Fibroblast of upper back skin (primary cell): ENCODE measurements around the gene ATOSB.
"Not testable (repeated sequence)": the region's sequence is repeated elsewhere in the genome, so short reads cannot be mapped to it uniquely, and the experiment has no call there.

ENCODE experiments used
- DNase-seq: peaks from one replicate; pipeline ENCODE4 v3.0.0-alpha.2; 2013

ATOSB gene, protein sequence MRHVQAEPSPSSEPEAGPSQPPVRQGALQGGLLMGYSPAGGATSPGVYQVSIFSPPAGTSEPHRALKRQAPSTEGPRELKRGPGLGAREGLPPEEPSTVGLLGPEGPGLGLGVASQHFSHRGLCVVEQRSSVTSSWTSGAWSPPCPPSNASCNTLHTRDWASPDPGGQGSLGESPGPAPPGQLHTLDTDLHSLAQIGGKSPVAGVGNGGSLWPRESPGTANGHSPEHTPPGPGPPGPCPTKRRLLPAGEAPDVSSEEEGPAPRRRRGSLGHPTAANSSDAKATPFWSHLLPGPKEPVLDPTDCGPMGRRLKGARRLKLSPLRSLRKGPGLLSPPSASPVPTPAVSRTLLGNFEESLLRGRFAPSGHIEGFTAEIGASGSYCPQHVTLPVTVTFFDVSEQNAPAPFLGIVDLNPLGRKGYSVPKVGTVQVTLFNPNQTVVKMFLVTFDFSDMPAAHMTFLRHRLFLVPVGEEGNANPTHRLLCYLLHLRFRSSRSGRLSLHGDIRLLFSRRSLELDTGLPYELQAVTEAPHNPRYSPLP

DNA sequence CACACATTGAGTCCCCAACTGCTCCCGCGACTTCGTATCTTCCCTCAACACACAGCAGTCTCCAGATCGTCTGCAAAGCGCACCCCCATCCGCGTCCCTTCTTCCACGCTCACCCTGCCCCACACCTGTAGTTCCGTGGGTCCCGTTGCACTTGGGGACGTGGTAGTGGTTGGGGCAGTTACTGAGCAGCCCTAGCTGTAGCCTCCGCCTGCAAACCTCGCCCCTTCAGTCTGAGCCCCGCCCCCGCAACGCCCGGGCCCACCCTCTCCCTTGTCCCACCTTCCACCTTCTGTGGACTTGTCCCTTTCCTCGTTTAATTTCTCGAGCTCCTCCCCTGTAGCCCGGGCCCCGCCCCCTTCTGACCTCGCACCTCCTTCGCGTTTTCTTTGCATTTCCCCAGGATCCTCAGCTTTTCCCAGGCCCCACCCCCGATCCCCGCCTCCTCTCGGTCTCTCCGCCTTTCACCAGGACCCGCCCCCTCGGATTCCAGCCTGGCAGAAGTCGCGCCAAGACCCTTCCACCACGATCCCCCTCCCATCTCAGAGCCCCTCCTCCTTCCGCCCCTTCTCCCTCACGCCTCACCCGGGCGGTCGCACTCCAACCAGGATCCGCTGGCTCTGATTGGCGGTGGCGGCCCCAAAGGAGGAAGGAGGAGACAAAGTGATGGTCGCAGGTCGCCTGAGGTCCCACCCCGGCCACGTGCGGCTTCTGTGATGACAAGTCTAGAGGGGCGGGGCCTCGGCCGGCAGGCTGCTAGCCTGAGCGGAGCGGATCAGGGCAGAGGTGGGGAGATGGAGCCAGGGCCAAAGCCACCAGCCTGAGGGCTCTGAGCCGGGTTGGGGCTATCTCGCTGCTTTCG is at the start of gene ATOSB:
Gene ATOSB (minus strand): TSS at position 183 of the 859 bp plus-strand sequence. CDS start 7,588 bp downstream, outside the sequence.
- peak; percentile 97 for DNase-seq

DNA sequence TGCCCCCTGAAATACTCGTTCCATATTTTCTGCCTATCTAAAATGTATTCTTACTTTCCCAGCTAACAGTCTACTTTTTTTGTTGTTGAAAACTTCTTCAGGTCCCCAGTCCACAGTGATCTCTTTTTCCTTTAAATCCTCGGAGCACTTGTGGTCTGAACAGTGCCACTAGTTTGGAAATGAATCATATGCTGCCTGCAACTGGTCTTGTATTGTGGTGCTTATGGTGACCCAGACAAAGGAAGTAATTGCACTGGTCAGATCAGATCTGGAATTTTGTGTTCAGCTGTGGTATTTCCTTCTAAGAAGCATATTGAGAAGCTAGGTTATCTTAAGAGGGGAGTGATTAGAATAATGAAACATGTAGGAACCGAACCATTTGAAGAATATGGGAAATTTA is 49.0 kb upstream of the ATOSB start:
- peak; percentile 33 for DNase-seq

DNA sequence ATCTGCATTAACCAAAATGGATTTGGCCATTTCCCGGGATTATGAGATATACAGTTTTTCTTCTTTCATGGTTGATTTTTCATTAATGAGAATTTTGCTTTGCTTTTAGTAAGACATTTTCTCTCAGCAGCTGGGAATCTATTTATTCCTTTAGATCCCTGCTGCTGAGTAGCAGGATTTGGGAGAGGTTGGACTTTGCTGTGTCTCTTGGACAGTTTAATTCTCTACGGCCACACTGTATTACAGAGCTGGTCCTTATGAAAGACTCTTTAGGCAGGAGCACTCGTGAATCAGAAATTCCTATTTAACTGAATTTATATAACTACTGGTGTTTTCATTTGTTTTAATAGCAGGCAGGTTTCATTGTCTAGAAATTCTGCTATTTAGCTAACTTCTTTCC is 47.8 kb upstream of the ATOSB start:
- no peak for DNase-seq

DNA sequence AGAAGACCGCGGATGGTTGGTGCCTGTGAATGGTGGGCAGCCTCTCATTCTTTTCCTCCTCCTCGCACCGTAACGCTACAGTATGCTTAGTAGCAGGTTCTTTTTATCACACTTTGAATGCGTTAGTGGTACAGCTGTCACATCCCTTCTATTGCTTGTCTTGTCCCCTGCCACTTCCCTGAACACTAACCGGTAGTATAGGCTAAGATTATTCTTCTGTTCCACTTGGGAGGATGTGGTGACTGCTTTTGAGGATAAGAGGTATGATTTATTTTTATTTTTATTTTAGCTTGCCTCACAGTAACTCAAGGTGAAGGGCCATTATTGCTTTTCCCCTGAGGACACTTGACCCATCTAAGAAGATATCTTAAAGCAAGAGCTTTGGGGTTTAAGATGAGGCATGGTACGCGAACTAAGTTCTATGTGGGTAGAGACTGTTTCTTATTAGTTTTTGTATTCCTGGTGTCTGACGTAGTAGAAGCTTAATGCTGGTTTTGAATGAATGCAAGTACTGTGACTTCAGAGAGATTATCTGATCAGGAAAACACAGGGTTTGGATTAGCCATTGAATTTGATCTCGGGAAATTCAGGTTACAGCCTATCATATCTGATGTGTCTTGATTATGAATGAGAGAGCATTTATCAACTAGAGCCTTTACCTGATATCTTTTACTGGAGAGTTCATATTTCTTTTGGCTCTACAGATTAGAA is 47.1 kb upstream of the ATOSB start:
- DNase-seq, result no peak

DNA sequence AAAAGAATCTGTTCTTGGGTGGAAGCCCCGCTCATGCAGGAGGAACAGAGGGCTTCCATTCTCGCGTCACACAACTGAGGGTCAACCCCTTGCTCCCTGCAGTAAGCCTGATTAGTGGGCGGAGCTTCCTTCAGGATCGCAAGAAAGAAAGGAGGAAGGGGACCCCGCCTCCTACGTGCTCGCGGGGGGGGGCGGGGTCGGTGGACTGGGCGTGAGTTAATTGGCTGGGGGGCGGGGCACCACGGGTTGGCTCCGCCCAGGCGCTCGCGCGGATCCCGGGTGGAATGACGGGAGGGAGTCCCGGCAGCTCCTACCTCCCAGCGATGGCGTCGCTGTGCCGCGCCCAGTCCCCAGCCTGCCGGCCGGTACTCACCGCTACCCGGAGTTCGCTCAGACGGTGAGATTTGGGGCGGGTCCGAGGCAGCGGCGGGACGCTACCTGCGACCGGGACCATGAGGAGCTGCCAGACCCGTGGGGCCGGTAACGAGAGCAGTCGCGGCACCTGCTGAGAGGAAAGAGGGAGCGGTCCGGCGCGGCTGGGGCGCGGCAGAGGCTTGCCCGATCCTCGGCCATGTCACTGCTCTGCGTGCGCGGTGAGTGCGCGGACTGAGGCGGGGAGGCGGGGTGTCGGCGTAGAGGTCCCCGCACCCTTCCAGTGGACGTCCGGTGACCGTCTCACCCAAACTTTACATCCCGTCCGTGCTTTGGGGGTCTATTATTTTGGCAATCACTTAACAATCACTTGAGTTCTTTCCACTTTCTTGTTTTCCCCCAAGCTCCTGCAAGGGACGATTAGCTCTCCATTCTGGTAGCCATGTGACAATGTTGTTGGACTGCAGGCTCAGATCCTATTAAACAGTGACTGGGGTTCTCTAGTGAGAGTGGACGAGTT is 46.3 kb upstream of the ATOSB start, which contains the start of gene UNC13B:
Gene UNC13B (plus strand): TSS at position 297 of the 892 bp plus-strand sequence. CDS start 275 bp downstream, at position 572.
- peak; percentile 95 for DNase-seq

DNA sequence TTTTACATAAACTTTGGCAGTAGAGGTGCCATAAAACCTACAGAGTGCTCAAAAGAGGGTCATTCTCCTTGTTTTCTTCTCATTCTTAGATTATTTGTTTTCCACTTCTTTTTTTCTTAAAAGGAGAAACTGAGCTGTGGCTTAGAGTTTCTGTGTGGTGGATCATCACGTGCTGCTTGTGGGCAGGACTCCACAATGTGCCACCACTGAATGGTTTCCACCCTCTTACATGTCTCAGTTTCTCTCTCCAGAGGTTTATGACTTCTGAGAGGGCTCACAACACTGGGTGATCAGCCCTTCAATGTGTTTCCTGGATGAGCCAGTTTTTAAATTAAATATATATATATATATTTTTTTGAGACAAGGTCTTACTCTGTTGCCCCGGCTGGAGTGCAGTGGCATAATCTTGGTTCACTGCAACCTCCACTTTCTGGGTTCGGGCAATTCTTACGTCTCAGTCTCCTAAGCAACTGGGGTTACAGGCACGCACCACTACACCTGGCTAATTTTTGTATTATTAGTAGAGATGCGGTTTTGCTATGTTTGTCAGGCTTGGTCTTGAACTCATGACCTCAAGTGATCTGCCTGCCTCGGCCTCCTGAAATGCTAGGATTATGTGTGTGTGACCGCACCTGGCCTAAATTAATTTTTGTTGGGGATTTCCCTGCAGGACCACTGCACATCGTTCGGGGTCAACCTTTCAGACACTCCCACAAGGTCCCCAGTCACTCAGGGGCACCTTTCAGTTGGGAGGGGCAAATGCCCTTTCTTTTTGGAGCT is 43.0 kb upstream of the ATOSB start:
- DNase-seq, result no peak

DNA sequence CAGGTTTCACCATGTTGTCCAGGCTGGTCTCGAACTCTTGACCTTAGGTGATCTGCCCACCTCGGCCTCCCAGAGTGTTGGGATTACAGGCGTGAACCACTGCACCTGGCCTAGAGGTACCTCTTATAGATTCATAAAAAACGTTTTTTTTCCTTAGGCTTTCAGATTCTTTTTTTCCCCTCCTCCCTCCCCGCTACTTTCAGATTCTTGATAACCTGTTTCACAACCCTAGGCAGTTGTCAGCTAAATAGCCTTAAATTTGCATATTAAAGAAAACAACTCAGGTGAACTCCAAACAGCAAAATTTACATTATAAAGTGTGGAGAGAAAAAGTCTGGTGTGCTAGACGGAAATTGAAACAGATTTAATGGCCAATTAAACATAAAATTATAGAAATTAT is 42.2 kb upstream of the ATOSB start:
- not testable (repeated sequence) for DNase-seq

DNA sequence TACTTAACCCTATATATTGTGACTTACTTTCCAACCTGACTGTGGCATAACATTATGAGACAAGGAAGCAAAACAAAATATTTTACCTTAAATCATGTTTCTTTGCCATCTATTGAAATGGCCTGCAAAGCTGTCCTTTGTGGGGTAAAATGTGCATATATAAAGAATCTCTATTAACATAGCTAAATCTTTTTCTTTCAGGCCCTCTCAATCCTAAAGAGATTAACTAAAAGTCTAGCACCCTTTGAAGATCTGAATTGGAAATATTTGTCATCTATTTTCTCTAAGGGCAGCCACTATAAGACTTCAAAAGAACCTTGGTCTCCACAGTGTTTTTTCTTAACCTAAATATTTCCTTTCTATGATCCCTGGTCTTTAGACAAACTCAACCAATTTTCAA is 41.1 kb upstream of the ATOSB start:
- DNase-seq, result no peak

DNA sequence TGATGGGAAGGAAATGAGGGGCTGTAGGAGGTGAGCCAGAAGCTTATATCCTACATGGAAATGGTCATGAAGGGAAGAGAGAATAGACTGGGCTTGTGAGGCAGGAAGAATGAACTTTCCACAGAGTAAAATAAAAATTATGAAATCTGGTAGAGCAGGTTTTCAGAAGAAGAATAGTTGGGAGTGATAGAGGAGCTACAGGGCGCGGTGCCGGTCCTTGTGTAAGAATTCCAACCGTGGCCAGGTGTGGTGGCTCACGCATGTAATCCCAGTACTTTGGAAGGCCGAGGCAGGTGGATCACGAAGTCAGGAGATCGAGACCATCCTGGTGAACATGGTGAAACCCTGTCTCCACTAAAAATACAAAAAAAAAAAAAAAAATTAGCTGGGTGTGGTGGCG is 37.3 kb upstream of the ATOSB start:
- no peak for DNase-seq

DNA sequence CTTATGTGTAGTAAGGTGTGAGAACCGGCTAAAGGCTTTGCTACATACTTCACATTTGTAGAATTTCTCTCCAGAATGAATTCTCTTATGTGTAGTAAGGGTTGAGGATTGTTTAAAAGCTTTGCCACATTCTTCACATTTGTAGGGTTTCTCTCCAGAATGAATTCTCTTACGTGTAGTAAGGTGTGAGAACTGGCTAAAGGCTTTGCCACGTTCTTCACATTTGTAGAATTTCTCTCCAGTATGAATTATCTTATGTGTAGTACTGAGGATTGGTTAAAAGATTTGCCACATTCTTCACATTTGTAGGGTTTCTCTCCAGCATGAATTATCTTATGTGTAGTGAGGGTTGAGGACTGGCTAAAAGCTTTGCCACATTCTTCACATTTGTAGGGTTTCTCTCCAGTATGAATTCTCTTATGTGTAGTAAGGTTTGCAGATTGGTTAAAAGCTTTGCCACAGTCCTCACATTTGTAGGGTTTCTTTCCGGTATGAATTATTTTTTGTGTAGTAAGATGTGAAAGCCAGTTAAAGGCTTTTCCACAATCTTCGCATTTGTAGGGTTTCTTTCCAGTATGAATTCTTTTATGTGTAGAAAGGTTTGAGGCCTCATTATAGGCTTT is 32.4 kb upstream of the ATOSB start:
- not testable (repeated sequence) for DNase-seq

DNA sequence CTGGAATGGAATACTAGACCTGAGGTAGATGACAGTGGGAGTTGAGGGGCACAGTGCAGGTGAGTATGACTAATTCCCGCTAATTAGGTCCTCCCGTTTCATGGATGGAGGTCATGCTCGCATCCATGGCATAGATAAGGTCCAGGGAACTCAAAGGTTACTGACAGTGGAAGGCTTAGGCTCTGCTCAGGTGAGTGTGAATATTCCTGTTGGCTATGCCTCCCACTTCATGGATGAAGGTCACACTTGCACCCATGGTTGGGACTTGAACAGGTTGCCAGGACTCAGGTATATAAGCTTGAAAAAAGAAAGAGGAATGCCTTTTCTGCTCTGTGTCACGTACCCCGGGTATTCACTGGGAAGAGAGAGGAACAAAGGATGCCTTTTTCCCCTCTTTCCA is 26.4 kb upstream of the ATOSB start:
- no peak for DNase-seq

DNA sequence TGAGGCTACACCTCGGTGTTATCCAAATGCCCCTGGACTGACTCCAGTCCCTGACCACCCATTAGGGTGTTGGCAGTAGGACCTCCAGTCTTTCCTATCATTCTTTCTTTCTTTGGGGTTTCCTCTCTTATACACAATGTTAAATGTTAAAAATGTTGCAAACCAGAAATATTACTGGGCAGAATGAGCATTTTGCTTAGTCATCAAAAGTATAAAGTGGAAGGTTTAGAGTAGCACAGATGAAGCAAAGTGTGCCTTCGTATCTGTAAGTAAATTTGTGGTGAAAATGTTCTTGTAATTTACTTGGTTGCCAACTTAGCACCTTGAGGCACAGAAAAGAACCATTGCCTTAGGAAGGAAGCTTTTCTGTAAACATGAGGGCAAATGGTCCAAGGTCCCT is 24.4 kb upstream of the ATOSB start:
- no peak for DNase-seq

DNA sequence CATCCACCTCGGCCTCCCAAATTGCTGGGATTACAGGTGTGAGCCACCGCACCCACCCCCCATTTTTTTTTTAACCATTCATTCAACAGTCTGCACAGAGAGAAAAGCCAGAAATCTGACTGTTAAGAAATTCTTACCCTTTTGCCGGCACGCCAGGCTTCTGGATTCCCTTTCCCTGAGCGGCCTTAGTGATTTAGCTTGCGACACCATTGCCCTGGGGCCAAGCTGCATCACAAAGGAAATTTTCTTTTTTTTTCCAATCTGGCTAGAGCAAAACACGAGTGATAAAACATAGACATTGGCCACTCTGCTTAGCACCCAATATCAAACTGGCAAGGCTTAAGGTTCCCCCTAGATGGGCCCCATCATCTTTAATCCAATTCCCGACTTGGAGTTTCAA is 21.2 kb upstream of the ATOSB start:
- no peak for DNase-seq

DNA sequence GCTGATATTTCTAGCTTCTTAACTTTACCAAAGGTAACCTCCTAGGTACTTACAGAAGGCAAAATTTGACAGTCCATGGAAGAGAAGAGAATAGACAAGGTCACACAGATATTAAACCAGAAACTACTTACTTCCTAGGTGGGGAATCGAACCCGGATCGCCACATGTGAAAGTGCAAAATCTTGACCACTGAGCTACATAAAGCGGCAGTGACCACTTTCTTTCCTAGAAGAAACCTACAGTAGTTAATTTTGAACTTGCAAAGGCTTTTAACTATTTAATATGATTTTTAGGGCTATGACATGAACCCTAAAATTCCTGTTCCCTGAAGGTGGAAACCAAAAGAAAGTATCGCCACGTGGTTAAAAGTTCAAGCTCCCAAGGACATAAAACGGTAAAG is 20.3 kb upstream of the ATOSB start:
- no peak for DNase-seq

DNA sequence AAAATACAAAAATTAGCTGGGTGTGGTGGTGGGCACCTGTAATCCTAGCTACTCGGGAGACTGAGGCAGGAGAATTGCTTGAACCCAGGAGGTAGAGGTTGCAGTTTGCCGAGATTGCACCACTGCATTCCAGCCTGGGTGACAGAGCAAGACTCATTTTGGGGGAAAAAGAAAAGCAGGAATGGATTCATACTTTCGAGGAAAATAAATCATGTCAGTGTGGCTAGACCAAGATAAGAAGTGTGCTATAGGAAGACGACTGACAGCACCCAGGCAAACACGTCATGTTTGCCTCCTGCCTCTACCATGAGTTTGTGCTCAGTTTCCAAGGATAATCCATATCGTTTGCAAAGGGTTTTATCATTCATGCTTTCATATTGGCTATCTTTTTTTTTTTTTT is 19.3 kb upstream of the ATOSB start:
- DNase-seq, result no peak

DNA sequence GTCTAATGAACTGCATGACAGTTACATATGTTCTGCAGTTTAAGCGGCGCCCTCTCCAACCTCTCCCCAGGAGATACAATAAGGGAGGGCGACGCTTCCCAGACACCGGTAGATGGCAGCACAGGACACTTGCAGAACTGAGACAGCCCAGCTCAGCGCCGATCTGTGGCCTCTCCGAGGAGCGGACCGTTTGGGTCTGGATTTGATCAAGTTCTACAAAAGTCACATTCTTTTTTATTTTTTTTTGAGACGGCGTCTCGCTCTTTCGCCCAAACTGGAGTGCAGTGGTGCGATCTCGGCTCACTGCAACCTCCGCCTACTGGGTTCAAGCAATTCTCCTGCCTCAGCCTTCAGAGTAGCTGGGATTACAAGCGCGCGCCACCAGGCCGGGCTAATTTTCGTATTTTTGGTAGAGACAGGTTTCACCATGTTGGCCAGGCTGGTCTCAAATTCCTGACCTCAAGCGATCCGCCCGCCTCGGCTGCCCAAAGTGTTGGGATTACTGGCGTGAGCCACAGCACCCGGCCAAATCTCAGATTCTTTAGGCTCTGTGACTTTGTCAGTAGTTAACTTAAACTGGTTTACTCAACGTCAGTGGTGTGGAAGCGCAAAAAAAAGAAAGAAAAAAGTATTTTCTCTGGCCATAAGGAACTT is 1.4 kb upstream of the ATOSB start:
- DNase-seq, result peak; percentile 94

DNA sequence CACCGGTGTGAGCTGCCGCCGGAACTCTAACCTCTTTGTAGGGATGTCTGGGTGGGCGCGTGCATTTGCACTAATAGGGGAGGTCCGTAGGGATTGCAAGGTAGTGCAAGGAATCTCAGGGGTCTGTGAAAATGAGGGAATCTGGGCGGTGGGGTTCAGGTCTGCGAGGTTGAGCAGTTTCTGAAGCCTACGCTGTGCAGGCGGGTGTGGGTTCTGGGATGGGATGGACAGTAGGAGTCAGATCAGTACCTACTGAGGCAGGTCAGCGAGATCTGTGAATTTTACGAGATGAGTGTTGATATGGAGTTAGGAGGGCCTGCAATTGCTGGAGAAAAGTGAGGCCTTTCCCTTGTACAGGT is 856 bp upstream of the ATOSB start:
- no peak for DNase-seq

DNA sequence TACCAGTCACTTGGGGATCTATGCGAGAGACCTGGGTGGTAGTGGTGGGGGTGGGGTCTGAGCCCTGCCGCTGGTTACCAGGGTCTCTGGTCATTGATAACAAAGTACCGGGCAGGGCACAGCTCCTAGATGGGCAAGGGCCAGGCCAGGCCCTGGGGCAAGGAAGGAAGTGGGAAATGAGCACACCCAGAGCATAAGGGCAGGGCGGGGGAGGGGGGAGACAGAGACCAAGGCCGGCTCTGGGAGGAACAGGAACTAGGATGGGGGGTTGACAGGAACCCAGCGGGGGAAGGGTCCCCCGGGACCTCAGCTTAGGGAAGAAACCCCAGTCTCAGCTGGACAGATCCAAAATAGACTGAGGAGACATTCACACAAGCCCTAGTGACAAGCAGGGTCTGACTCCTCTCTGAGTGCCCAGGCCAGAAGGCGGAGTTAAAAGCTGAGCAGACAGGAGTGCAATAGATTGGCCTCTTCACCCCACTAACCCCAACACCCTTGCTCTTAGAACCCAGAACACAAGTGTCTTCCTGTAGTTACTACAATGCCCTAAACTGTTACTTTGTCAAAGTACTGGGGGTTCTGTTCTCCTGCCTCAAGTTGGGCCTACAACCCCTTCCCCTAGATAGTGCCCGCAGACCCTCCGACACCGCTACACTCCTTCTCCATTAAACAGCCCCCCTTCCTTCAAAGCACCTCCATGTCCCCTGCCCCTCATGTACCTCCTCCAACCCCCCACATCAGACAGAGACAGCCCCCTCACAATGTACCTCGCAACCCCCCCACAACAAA is 628 bp downstream of the ATOSB start:
- DNase-seq, result peak; percentile 55

DNA sequence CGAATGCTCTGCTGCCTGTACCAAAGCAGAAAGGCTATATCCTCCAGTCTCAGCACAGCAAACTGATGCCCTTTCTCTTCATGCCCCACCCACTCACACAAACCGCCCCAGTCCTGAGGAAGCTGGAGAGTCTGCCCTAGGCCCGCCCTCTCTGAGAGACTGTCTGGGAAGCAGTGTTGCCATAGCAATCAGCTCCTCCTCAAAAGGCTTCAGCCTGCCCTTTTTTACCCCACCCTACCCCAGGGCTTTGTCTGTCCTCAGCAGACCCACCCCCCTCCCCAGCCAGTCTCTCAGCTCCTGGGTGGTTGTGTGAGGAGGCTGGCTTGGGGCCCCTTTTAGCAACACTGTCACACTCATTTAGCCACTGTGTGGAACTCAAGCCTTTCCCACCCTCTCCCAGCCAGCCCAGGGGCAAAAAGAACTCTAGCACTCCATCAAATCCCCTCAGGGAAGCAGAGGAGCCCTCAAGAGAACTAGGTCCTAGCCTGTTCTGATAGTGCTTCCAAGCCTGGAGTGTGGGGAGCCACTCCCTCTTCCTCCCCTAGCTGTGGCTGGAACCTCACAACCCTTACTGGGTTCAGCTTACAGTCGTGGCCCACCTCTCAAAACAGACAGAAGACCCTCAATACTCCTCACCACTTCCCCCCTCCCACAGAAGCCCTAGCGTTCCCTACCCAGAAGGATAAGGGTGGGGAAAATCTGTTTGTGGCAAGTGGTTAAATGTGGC is 1.4 kb downstream of the ATOSB start:
- DNase-seq, result peak; percentile 98
